OCI-LY3 (cell line): Measurements from ENCODE around the gene GDPGP1.

Source experiments
- CTCF ChIP-seq: fragments of 200-600, 300-600 bp; sonication (generic); IDR thresholded peaks from 2 replicates; pipeline ENCODE4 v1.5.1; 2014; ENCODE audit warnings: antibody characterized with exemption, low read length, low read depth
- EZH2phosphoT487 ChIP-seq: fragments of 200-600 bp; shearing (Covaris generic); IDR thresholded peaks from 2 replicates; pipeline ENCODE4 v1.6.1; 2018; ENCODE audit warnings: antibody characterized with exemption, mixed run types, low read depth

GRCh38 chr15:90249203-90249863, 15.3 kb downstream of the GDPGP1 start, which contains the start of gene TTLL13:
- no peak for TF ChIP-seq CTCF
- TF ChIP-seq EZH2phosphoT487, result no peak
